Stimulated activated CD4-positive, alpha-beta T cell treated with anti-CD3 and anti-CD28 coated beads, Interleukin-2, amount 100 ng/mL, for 24 hours (primary cell): Measurements from ENCODE around the gene NR2C2.
A peak's percentile ranks its signal among the peaks of the same experiment; 100 is the strongest.

Experiments
- DNase-seq, 2 donors: peaks; one replicate each; pipeline ENCODE4 v3.0.0-alpha.2; 2020

The NR2C2 gene

GRCh38 chr3:15032650-15033049 is 85.3 kb downstream of the NR2C2 start:
- DNase-seq: no peak

GRCh38 chr3:15033103-15033502 is 85.7 kb downstream of the NR2C2 start:
- no peak for DNase-seq

- DNase-seq: no peak
Measured at GRCh38 chr3:15038306-15038705, 90.9 kb downstream of the NR2C2 start.

- DNase-seq: no peak
Measured at GRCh38 chr3:15040844-15041243, 93.5 kb downstream of the NR2C2 start.

- no peak for DNase-seq
Measured at GRCh38 chr3:15041950-15042349, 94.6 kb downstream of the NR2C2 start.

GRCh38 chr3:15042936-15043335 is 95.6 kb downstream of the NR2C2 start:
- no peak for DNase-seq

GRCh38 chr3:15043408-15044171 is 96.2 kb downstream of the NR2C2 start:
- no peak for DNase-seq

- DNase-seq: no peak
Measured at GRCh38 chr3:15044326-15044725, 96.9 kb downstream of the NR2C2 start.

- DNase-seq: no peak
Measured at GRCh38 chr3:15045667-15046066, 98.3 kb downstream of the NR2C2 start.

GRCh38 chr3:15049584-15049983 is 102.2 kb downstream of the NR2C2 start:
- DNase-seq: no peak

GRCh38 chr3:15050405-15051092 is 103.2 kb downstream of the NR2C2 start:
- DNase-seq: no peak

GRCh38 chr3:15051531-15051930 is 104.1 kb downstream of the NR2C2 start:
- peak; percentile 43 to 44 for DNase-seq

GRCh38 chr3:15052335-15053242 is 105.2 kb downstream of the NR2C2 start:
- no peak for DNase-seq

GRCh38 chr3:15053541-15053940 is 106.2 kb downstream of the NR2C2 start:
- no peak for DNase-seq

GRCh38 chr3:15055019-15055557 is 107.7 kb downstream of the NR2C2 start:
- DNase-seq: peak; percentile 69 to 78

- no peak for DNase-seq
Measured at GRCh38 chr3:15056676-15057404, 109.5 kb downstream of the NR2C2 start.

- DNase-seq: no peak
Measured at GRCh38 chr3:15060029-15060428, 112.6 kb downstream of the NR2C2 start.

- no peak for DNase-seq
Measured at GRCh38 chr3:15063238-15063637, 115.9 kb downstream of the NR2C2 start.

GRCh38 chr3:15063656-15064286 is 116.4 kb downstream of the NR2C2 start:
- peak in 1 of 2 donors; percentile 22 for DNase-seq

- peak; percentile 32 to 35 for DNase-seq
Measured at GRCh38 chr3:15064299-15064834, 117.0 kb downstream of the NR2C2 start.

- DNase-seq: peak; percentile 88 to 91
Measured at GRCh38 chr3:15064835-15065549, 117.6 kb downstream of the NR2C2 start, which contains the start of gene MRPS25. MRPS25 (minus strand) TSS chr3:15065315; CDS start chr3:15065194, 121 bp downstream.
